ENCODE data around the gene CD22.

CD22 gene

GRCh38 chr19:35315883-35316282 is 13.1 kb upstream of the CD22 start:
- DNase-seq = no peak

- DNase-seq = no peak
These were observed 12.4 kb upstream of the CD22 start for GRCh38 chr19:35316560-35316959.

- no peak for DNase-seq
These were observed 11.4 kb upstream of the CD22 start for GRCh38 chr19:35317464-35318043.

- DNase-seq = no peak
These were observed 10.1 kb upstream of the CD22 start for GRCh38 chr19:35318679-35319448.

GRCh38 chr19:35320065-35320713 is 8.8 kb upstream of the CD22 start:
- no peak for DNase-seq

GRCh38 chr19:35321291-35321690 is 7.7 kb upstream of the CD22 start:
- no peak for DNase-seq

GRCh38 chr19:35322014-35322413 is 7.0 kb upstream of the CD22 start:
- DNase-seq = no peak

- no peak for DNase-seq
These were observed 1.3 kb upstream of the CD22 start for GRCh38 chr19:35327642-35328041.

- no peak for DNase-seq
These were observed 336 bp downstream of the CD22 start for GRCh38 chr19:35329323-35329722.

GRCh38 chr19:35330475-35330874 is 1.5 kb downstream of the CD22 start:
- DNase-seq = no peak

- DNase-seq = no peak
These were observed 2.7 kb downstream of the CD22 start for GRCh38 chr19:35331551-35332214.

- DNase-seq = peak; percentile 71
These were observed 3.8 kb downstream of the CD22 start for GRCh38 chr19:35332817-35333216.

- DNase-seq = no peak
These were observed 5.3 kb downstream of the CD22 start for GRCh38 chr19:35334144-35334753.

GRCh38 chr19:35336166-35336955 is 7.4 kb downstream of the CD22 start:
- DNase-seq = no peak

GRCh38 chr19:35337097-35337983 is 8.4 kb downstream of the CD22 start:
- DNase-seq = no peak

GRCh38 chr19:35337984-35338296 is 9.0 kb downstream of the CD22 start:
- no peak for DNase-seq

GRCh38 chr19:35340431-35340830 is 11.4 kb downstream of the CD22 start:
- no peak for DNase-seq

GRCh38 chr19:35341006-35341405 is 12.0 kb downstream of the CD22 start:
- no peak for DNase-seq

- no peak for DNase-seq
These were observed 12.7 kb downstream of the CD22 start for GRCh38 chr19:35341565-35342225.

- no peak for DNase-seq
These were observed 13.4 kb downstream of the CD22 start for GRCh38 chr19:35342430-35342829.

GRCh38 chr19:35344511-35345031 is 15.6 kb downstream of the CD22 start:
- DNase-seq = peak; percentile 57

All from activated effector memory CD4-positive, alpha-beta T cell treated with anti-CD3 and anti-CD28 coated beads, Interleukin-2, amount 50 U/mL, for 16 hours (primary cell).